Cardiac fibroblast (primary cell): ENCODE results near the gene CCDC182.

ENCODE experiments used
- DNase-seq, 2 donors: peaks; one replicate each; pipeline versions ENCODE4 v3.0.0 to v3.0.0-alpha.2; 2010; ENCODE audit warnings: low read depth in 2 of 2
- H3K4me3 ChIP-seq, 2 donors: replicated peaks in 1 of 2; 1 replicate in 1 of 2; 2 replicates in 1 of 2; pipeline ENCODE4 v1.5.1; 2011; ENCODE audit warnings: low read depth in 2 of 2, low read length in 2 of 2, mild to moderate bottlenecking in 2 of 2, moderate library complexity in 1 of 2
- CTCF ChIP-seq: IDR thresholded peaks from one replicate; pipeline ENCODE4 v1.5.1; 2011; ENCODE audit warnings: low read depth, mild to moderate bottlenecking, low read length, inconsistent platforms

The CCDC182 gene

GRCh38 chr17:57726213-57726790 lies 18.8 kb downstream of the CCDC182 start:
- no peak for TF ChIP-seq CTCF
- DNase-seq = no peak
- H3K4me3 ChIP-seq = no peak overlapping the region

- no peak for TF ChIP-seq CTCF
- DNase-seq = no peak
- H3K4me3 ChIP-seq = no peak overlapping the region
These were observed 20.4 kb downstream of the CCDC182 start for GRCh38 chr17:57724729-57725125.

GRCh38 chr17:57724026-57724728 lies 20.9 kb downstream of the CCDC182 start:
- no peak for DNase-seq
- H3K4me3 ChIP-seq = no peak overlapping the region
- TF ChIP-seq CTCF = no peak

- TF ChIP-seq CTCF = no peak
- H3K4me3 ChIP-seq = no peak overlapping the region
- DNase-seq = no peak
These were observed 21.6 kb downstream of the CCDC182 start for GRCh38 chr17:57723427-57724025.

- H3K4me3 ChIP-seq = no peak overlapping the region
- TF ChIP-seq CTCF = no peak
- DNase-seq = no peak
These were observed 22.4 kb downstream of the CCDC182 start for GRCh38 chr17:57722704-57723043.

- DNase-seq = no peak
- TF ChIP-seq CTCF = no peak
- H3K4me3 ChIP-seq = no peak overlapping the region
These were observed 23.0 kb downstream of the CCDC182 start for GRCh38 chr17:57721967-57722703.
